ENCODE measurements around the gene LIN7B. TPM values are rescaled to one million over a fixed set of nuclear protein-coding genes. Genes with fewer than 3 reads are reported as not detected.

Gene LIN7B
- total RNA-seq, 2 experiments from 2014 or later = 3.6 to 5.5 TPM

DNA sequence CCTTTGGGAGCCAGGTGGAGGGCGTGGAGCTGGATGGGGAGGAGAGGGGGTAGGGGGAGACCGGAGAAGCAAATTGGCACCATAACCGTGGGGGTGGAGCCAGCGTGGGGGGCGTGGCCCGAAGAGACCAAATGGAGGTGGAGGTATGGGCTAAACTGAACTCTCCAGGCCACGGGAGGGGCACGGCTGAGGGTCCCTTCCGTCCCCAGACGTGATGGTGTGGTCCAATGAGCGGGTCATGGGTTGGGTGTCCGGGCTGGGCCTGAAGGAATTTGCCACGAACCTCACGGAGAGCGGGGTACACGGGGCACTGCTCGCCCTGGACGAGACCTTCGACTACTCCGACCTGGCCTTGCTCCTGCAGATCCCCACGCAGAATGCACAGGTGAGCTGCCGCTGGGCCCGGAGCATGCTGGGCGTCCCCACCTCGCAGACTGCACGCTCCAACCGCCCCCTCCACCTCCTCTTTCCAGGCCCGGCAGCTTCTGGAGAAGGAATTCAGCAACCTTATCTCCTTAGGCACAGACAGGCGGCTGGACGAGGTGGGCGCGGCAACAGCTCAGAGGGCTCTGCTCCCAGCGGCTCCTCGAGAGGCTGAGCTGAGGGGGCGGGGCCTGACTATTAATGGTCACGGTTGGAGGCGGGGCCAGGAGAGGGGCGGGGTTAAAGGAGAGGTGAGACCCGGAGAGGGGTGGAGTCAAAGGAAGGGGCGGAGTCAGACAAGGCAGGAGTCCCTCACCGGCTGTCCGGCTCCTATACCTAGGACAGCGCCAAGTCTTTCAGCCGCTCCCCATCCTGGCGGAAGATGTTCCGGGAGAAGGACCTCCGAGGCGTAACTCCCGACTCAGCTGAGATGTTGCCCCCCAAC lies 34.8 kb downstream of the LIN7B start:
- Histone ChIP-seq H3K9me3 (ENCODE audit: low read length) (no peaks in the 10 kb centered on the region), H4K20me1 (ENCODE audit: insufficient read depth, low read length) (no peaks in the 10 kb centered on the region), H3K4me2 (ENCODE audit: low read length) (peak overlapping the region; percentile 85), H3K27ac (ENCODE audit: low read depth, low read length, poor library complexity, severe bottlenecking) (peak overlapping the region; percentile 36), H3K36me3 (ENCODE audit: insufficient read depth, low read length) (no peaks in the 10 kb centered on the region), H3K9me2 (ENCODE audit: insufficient read depth, low read length) (no peaks in the 10 kb centered on the region), H2AFZ (ENCODE audit: low read length) (peak overlapping the region; percentile 72; the same call in 1 of the 2 replicates), H3K79me2 (ENCODE audit: insufficient read depth, low read depth, low read length) (no peaks in the 10 kb centered on the region), H3K4me3 (ENCODE audit: low read depth, low read length, poor library complexity, severe bottlenecking) (peak overlapping the region; percentile 83), H3K4me1 (ENCODE audit: insufficient read depth, low read length, poor library complexity, severe bottlenecking) (peaks cover 32% of the 10 kb centered on the region)
- peak; percentile 96 for DNase-seq (ENCODE audit: low spot score)
- BruUV-seq (replicated peaks) = no TSS peak
- ChIA-PET CTCF (ENCODE audit: unreplicated experiment) (interaction anchor here (0.6 to 0.7 kb wide), 5 partner anchors 12 to 60 kb away, joined by 3 to 5 read pairs (median 5); no protein-coding TSS in a partner anchor), POLR2A (interaction anchor here (0.8 kb wide), 1 partner anchor 10 kb away, joined by 3 read pairs; no protein-coding TSS in a partner anchor)
- intact Hi-C loops (cut with micrococcal nuclease; ENCODE audit: unreplicated experiment) = loop anchor here (2.0 kb wide), 1 partner anchor 60 kb away; no protein-coding TSS in a partner anchor
- TF ChIP-seq, protein P1, sequence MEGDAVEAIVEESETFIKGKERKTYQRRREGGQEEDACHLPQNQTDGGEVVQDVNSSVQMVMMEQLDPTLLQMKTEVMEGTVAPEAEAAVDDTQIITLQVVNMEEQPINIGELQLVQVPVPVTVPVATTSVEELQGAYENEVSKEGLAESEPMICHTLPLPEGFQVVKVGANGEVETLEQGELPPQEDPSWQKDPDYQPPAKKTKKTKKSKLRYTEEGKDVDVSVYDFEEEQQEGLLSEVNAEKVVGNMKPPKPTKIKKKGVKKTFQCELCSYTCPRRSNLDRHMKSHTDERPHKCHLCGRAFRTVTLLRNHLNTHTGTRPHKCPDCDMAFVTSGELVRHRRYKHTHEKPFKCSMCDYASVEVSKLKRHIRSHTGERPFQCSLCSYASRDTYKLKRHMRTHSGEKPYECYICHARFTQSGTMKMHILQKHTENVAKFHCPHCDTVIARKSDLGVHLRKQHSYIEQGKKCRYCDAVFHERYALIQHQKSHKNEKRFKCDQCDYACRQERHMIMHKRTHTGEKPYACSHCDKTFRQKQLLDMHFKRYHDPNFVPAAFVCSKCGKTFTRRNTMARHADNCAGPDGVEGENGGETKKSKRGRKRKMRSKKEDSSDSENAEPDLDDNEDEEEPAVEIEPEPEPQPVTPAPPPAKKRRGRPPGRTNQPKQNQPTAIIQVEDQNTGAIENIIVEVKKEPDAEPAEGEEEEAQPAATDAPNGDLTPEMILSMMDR (conservative IDR thresholded peaks at IDR 0.05; ENCODE audit: low read length) = no peak
- TF ChIP-seq EZH2phosphoT487 (IDR thresholded peaks at IDR 0.05; ENCODE audit: borderline replicate concordance, low read depth, low read length) = no peak

DNA sequence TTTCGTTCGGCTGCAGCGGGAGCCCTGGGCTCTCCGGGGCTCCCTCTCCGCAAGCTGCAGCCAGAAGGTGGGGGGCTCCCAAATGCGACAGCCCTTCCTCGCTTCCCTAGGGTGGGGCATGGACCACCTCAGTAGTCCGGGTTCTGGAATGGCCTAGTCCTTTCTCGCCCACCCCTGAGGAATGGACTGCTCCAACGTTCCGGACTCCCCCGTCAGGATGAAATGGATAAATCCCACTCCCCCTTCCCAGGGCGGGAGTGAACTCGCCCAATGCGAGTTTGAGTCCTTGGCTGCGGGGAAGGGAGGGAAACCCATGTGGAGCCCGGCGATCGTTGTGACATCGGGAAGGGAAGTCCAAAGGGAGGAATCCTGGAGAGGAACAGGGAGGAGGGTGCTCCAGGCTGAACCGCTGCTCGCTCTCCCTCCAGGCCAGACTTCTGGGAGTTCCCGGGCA lies 35.5 kb downstream of the LIN7B start:
- Histone ChIP-seq H3K4me3 (ENCODE audit: low read depth, low read length, poor library complexity, severe bottlenecking) (peak overlapping the region; percentile 83), H4K20me1 (ENCODE audit: insufficient read depth, low read length) (no peaks in the 10 kb centered on the region), H3K79me2 (ENCODE audit: insufficient read depth, low read depth, low read length) (no peaks in the 10 kb centered on the region), H3K4me1 (ENCODE audit: insufficient read depth, low read length, poor library complexity, severe bottlenecking) (peaks cover 32% of the 10 kb centered on the region), H3K27ac (ENCODE audit: low read depth, low read length, poor library complexity, severe bottlenecking) (peak overlapping the region; percentile 36), H3K9me2 (ENCODE audit: insufficient read depth, low read length) (no peaks in the 10 kb centered on the region), H3K9me3 (ENCODE audit: low read length) (no peaks in the 10 kb centered on the region), H3K4me2 (ENCODE audit: low read length) (peak overlapping the region; percentile 85), H3K36me3 (ENCODE audit: insufficient read depth, low read length) (no peaks in the 10 kb centered on the region), H2AFZ (ENCODE audit: low read length) (peak overlapping the region; percentile 72; the same call in 1 of the 2 replicates)
- ChIA-PET POLR2A (interaction anchor here (0.8 kb wide), 1 partner anchor 11 kb away, joined by 3 read pairs; no protein-coding TSS in a partner anchor), CTCF (ENCODE audit: unreplicated experiment) (interaction anchor here (0.6 kb wide), 1 partner anchor 36 kb away, joined by 3 read pairs; no protein-coding TSS in a partner anchor)
- BruUV-seq (replicated peaks) = no TSS peak
- DNase-seq (ENCODE audit: low spot score) = peak; percentile 86
- no peak for TF ChIP-seq EZH2phosphoT487 (IDR thresholded peaks at IDR 0.05; ENCODE audit: borderline replicate concordance, low read depth, low read length)
- TF ChIP-seq, protein P1 (conservative IDR thresholded peaks at IDR 0.05; ENCODE audit: low read length) = no peak
- intact Hi-C loops (cut with micrococcal nuclease; ENCODE audit: unreplicated experiment) = loop anchor here (2.0 kb wide), 1 partner anchor 59 kb away; no protein-coding TSS in a partner anchor
